A549 (cell line): ENCODE data around the gene CTNNA3. TPM values are rescaled to one million over a fixed set of nuclear protein-coding genes. Genes with fewer than 3 reads are reported as not detected.
A peak's percentile ranks its signal among the peaks of the same experiment; 100 is the strongest.

Experiments used
- ATAC-seq, 2 experiments: fragments of 200-7000 bp in 1 of 2; fragments of >200 bp in 1 of 2; cut with Nextera tagmentation in 1 of 2; cut with Tn5 transposase in 1 of 2; 3 replicates each; pipeline versions ENCODE4 v1.8.0 to v1.9.1; 2018 to 2020; ENCODE audit warnings: mild to moderate bottlenecking in 1 of 2, moderate library complexity in 1 of 2
- CTCF ChIA-PET: fragments of 300-600 bp; sonication (Branson Sonifier 250); formaldehyde crosslinking; extraction: SDS; loops from one replicate; lab custom pipeline; 2021; ENCODE audit warnings: antibody characterized with exemption, inconsistent platforms; lab: Yijun Ruan, JAX
- POLR2A ChIA-PET: fragments of 350-600 bp; formaldehyde crosslinking; extraction: SDS; loops from one replicate; lab custom pipeline; 2021; ENCODE audit warnings: antibody characterized with exemption, inconsistent platforms; lab: Yijun Ruan, JAX
- DNase-seq, 2 experiments: peaks; one replicate each; pipeline versions ENCODE4 v3.0.0 to v3.0.0-alpha.2; 2011 to 2016; ENCODE audit warnings: low read depth in 1 of 2, low spot score in 1 of 2
- FAIRE-seq: peaks from 2 replicates; lab custom pipeline; 2011; peaks lifted over from hg19 to GRCh38; lab: Jason Lieb, UNC
- H3K27ac ChIP-seq, 2 experiments: fragments of >200 bp; sonication (Bioruptor Twin); formaldehyde crosslinking; 3 replicates each; pipeline ENCODE4 v1.5.1; 2016 to 2017
- H3K4me1 ChIP-seq: fragments of >200 bp; sonication (Bioruptor Twin); formaldehyde crosslinking; 3 replicates; pipeline ENCODE4 v1.6.1; 2016
- H3K4me2 ChIP-seq: fragments of >200 bp; sonication (Bioruptor Twin); formaldehyde crosslinking; 3 replicates; pipeline ENCODE4 v1.6.1; 2016
- H3K4me3 ChIP-seq: fragments of >200 bp; sonication (Bioruptor Twin); formaldehyde crosslinking; 3 replicates; pipeline ENCODE4 v1.5.1; 2016
- H3K9me3 ChIP-seq: fragments of >200 bp; sonication (Bioruptor Twin); formaldehyde crosslinking; 3 replicates; pipeline ENCODE4 v1.6.1; 2016
- ATOH8 ChIP-seq: fragments of 250-450 bp; sonication (Bioruptor Pico); IDR thresholded peaks from 2 replicates; pipeline ENCODE4 v1.5.0; 2020; ENCODE audit warnings: low read depth, mild to moderate bottlenecking, moderate library complexity
- BHLHE40 ChIP-seq: IDR thresholded peaks from 2 replicates; pipeline ENCODE4 v1.6.1; 2012; ENCODE audit warnings: low read depth, low read length, inconsistent platforms
- EHMT2 ChIP-seq: fragments of 200-600 bp; sonication (generic); IDR thresholded peaks from 2 replicates; pipeline ENCODE4 v1.6.1; 2016; ENCODE audit warnings: antibody characterized with exemption, low read depth, mild to moderate bottlenecking, moderate library complexity
- FOXS1 ChIP-seq: fragments of 250-450 bp; sonication (Bioruptor Pico); IDR thresholded peaks from 2 replicates; pipeline ENCODE4 v1.5.0; 2020; ENCODE audit warnings: mild to moderate bottlenecking, moderate library complexity
- GATA3 ChIP-seq: IDR thresholded peaks from 2 replicates; pipeline ENCODE4 v1.6.1; 2012; ENCODE audit warnings: borderline replicate concordance
- HDAC2 ChIP-seq: fragments of 200-600 bp; sonication (generic); IDR thresholded peaks from 2 replicates; pipeline ENCODE4 v1.6.1; 2016
- HOXB13 ChIP-seq: fragments of 250-450 bp; sonication (Bioruptor Pico); IDR thresholded peaks from 2 replicates; pipeline ENCODE4 v1.5.0; 2020; ENCODE audit warnings: low read depth, mild to moderate bottlenecking, moderate library complexity
- KDM1A ChIP-seq: fragments of 200-600 bp; sonication (generic); IDR thresholded peaks from 2 replicates; pipeline ENCODE4 v1.6.1; 2016; ENCODE audit warnings: low read depth, mild to moderate bottlenecking
- MAFK ChIP-seq: fragments of 450-650 bp; IDR thresholded peaks from 2 replicates; pipeline ENCODE4 v1.6.1; 2014; ENCODE audit not compliant: partially characterized antibody
- MAZ ChIP-seq: fragments of 150-350 bp; IDR thresholded peaks from 2 replicates; pipeline ENCODE4 v1.6.1; 2014; ENCODE audit warnings: antibody characterized with exemption, low read depth, low read length, borderline replicate concordance
- MYC ChIP-seq: IDR thresholded peaks from 2 replicates; pipeline ENCODE4 v1.6.1; 2012; ENCODE audit warnings: mild to moderate bottlenecking, inconsistent platforms, low read length, improper control_type of control experiment, borderline replicate concordance
- NFE2L2 ChIP-seq: fragments of 150-350 bp; conservative IDR thresholded peaks from 2 replicates; pipeline ENCODE4 v1.6.1; 2014; ENCODE audit warnings: low read length
- NPAS2 ChIP-seq: fragments of 250-450 bp; sonication (Bioruptor Pico); IDR thresholded peaks from 2 replicates; pipeline ENCODE4 v1.8.0; 2022; ENCODE audit warnings: mild to moderate bottlenecking, moderate library complexity, borderline replicate concordance
- RARB ChIP-seq: fragments of 250-450 bp; sonication (Bioruptor Pico); IDR thresholded peaks from 2 replicates; pipeline ENCODE4 v1.8.0; 2021; ENCODE audit warnings: mild to moderate bottlenecking, moderate library complexity
- RCOR1 ChIP-seq: fragments of 150-350 bp; IDR thresholded peaks from 2 replicates; pipeline ENCODE4 v1.6.1; 2014; ENCODE audit warnings: antibody characterized with exemption, low read length, low read depth
- RFX5 ChIP-seq: fragments of 450-650 bp; IDR thresholded peaks from 2 replicates; pipeline ENCODE4 v1.7.1; 2014; ENCODE audit warnings: antibody characterized with exemption, mild to moderate bottlenecking, moderate library complexity
- SMC3 ChIP-seq: fragments of >200 bp; sonication (Bioruptor Twin); formaldehyde crosslinking; IDR thresholded peaks from 3 replicates; pipeline ENCODE4 v1.6.1; 2018; ENCODE audit warnings: inconsistent platforms
- WGBS: methylation state at CpG from one replicate; pipeline ENCODE4 v1.1.6; 2017; ENCODE audit errors: missing lambda C conversion rate; 5-methylcytosine and 5-hydroxymethylcytosine counted together
- polyA plus RNA-seq, 4 experiments: library from polyadenylated mRNA; depleted of rRNA in 3 of 4; stranded (reverse); fragments of >200 nt; fragmentation: RNase III in 1 of 4; extraction: RNeasy Plus Mini Kit Qiagen cat#74134 plus additional on column Dnase treatment in 1 of 4; gene quantifications; 2 replicates in 3 of 4; 3 replicates in 1 of 4; pipeline ENCODE4 v1.2.3, GENCODE V29; 2011 to 2017
- TF ChIP-seq, protein P1 (sequence below): fragments of >200 bp; sonication (Bioruptor Twin); formaldehyde crosslinking; IDR thresholded peaks from 3 replicates; pipeline ENCODE4 v1.5.1; 2016
- TF ChIP-seq, protein P2 (sequence below): IDR thresholded peaks from 2 replicates; pipeline ENCODE4 v1.6.1; 2012; ENCODE audit warnings: low read depth, borderline replicate concordance
- TF ChIP-seq, protein P3 (sequence below): fragments of 200-600 bp; sonication (generic); IDR thresholded peaks from 2 replicates; pipeline ENCODE4 v1.6.1; 2016; ENCODE audit warnings: antibody characterized with exemption, mild to moderate bottlenecking, moderate library complexity

Gene CTNNA3
- polyA plus RNA-seq, 2 of the 4 experiments (the other 2 are of a cell fraction), result not detected

DNA sequence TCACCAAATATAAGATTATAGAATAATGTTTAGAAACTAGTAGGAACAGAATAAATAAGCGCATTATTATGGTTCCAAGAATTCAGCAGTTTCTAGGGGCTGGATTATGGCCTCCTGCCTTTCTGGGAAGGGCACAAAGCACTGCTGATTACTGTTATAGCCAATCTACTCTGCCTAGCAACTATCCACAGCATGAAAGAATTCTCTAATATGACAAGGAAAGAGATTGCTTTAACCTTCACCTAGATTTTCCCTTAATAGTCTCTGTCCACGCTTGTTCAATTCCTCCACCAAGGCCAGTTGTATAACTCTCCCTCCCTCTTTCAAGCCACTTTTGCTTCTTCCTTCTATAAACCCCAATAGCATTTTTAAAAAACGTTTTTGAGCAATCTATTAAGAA, 1803.7 kb downstream of the CTNNA3 start:
- no peak overlapping the region for H3K27ac ChIP-seq
- TF ChIP-seq MAZ (no peak), RARB (CRISPR knock-in tag) (no peak), KDM1A (no peak), MYC (no peak), SMC3 (no peak), RFX5 (no peak), RCOR1 (no peak), HDAC2 (no peak), BHLHE40 (no peak), HOXB13 (CRISPR knock-in tag) (no peak), ATOH8 (no peak), NPAS2 (no peak)
- TF ChIP-seq, protein P1, sequence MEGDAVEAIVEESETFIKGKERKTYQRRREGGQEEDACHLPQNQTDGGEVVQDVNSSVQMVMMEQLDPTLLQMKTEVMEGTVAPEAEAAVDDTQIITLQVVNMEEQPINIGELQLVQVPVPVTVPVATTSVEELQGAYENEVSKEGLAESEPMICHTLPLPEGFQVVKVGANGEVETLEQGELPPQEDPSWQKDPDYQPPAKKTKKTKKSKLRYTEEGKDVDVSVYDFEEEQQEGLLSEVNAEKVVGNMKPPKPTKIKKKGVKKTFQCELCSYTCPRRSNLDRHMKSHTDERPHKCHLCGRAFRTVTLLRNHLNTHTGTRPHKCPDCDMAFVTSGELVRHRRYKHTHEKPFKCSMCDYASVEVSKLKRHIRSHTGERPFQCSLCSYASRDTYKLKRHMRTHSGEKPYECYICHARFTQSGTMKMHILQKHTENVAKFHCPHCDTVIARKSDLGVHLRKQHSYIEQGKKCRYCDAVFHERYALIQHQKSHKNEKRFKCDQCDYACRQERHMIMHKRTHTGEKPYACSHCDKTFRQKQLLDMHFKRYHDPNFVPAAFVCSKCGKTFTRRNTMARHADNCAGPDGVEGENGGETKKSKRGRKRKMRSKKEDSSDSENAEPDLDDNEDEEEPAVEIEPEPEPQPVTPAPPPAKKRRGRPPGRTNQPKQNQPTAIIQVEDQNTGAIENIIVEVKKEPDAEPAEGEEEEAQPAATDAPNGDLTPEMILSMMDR, result no peak
- TF ChIP-seq, protein P2, sequence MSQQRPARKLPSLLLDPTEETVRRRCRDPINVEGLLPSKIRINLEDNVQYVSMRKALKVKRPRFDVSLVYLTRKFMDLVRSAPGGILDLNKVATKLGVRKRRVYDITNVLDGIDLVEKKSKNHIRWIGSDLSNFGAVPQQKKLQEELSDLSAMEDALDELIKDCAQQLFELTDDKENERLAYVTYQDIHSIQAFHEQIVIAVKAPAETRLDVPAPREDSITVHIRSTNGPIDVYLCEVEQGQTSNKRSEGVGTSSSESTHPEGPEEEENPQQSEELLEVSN, result no peak
- TF ChIP-seq, all 56 proteins: peak for 0
- Histone ChIP-seq H3K9me3 (no peaks in the 10 kb centered on the region; the same call in 2 of the 3 replicates), H3K4me2 (no peak overlapping the region), H3K4me3 (no peak overlapping the region), H3K4me1 (peaks cover 10% of the 10 kb centered on the region)
- FAIRE-seq (no peak), DNase-seq (no peak), ATAC-seq (no peak)
- ChIA-PET POLR2A (no interaction called here), CTCF (no interaction called here)
- WGBS, result 58% methylated on average over 3 of the region's 3 CpGs

- POLR2A ChIA-PET, result no interaction called here
These were observed 1804.7 kb downstream of the CTNNA3 start for GRCh38 chr10:65891073-65891981.

More at GRCh38 chr10:65891073-65891981, 1804.7 kb downstream of the CTNNA3 start:
- DNase-seq (peak; percentile 4 to 74), FAIRE-seq (peak; percentile 36), ATAC-seq (peak in 1 of 2 experiments; percentile 91; a peak in 3 of 6 replicates)
- Histone ChIP-seq H3K27ac (peak overlapping the region; percentile 53 to 55; a peak in 3 of 6 replicates), H3K9me3 (no peaks in the 10 kb centered on the region; the same call in 2 of the 3 replicates), H3K4me3 (no peak overlapping the region), H3K4me2 (peak overlapping the region; percentile 32; the same call in 2 of the 3 replicates), H3K4me1 (peaks cover 10% of the 10 kb centered on the region)
- CTCF ChIA-PET, result no interaction called here
- TF ChIP-seq FOXS1 (CRISPR knock-in tag) (no peak), EHMT2 (no peak), NFE2L2 (peak; percentile 72), HOXB13 (CRISPR knock-in tag) (no peak), GATA3 (peak; percentile 88), MAFK (peak; percentile 89)
- TF ChIP-seq, protein P3, sequence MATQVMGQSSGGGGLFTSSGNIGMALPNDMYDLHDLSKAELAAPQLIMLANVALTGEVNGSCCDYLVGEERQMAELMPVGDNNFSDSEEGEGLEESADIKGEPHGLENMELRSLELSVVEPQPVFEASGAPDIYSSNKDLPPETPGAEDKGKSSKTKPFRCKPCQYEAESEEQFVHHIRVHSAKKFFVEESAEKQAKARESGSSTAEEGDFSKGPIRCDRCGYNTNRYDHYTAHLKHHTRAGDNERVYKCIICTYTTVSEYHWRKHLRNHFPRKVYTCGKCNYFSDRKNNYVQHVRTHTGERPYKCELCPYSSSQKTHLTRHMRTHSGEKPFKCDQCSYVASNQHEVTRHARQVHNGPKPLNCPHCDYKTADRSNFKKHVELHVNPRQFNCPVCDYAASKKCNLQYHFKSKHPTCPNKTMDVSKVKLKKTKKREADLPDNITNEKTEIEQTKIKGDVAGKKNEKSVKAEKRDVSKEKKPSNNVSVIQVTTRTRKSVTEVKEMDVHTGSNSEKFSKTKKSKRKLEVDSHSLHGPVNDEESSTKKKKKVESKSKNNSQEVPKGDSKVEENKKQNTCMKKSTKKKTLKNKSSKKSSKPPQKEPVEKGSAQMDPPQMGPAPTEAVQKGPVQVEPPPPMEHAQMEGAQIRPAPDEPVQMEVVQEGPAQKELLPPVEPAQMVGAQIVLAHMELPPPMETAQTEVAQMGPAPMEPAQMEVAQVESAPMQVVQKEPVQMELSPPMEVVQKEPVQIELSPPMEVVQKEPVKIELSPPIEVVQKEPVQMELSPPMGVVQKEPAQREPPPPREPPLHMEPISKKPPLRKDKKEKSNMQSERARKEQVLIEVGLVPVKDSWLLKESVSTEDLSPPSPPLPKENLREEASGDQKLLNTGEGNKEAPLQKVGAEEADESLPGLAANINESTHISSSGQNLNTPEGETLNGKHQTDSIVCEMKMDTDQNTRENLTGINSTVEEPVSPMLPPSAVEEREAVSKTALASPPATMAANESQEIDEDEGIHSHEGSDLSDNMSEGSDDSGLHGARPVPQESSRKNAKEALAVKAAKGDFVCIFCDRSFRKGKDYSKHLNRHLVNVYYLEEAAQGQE, result no peak
- 4% methylated on average over 3 of the region's 3 CpGs for WGBS
